Fibroblast of lung (primary cell): ENCODE data around the gene TAS2R1.

Source experiments
- CTCF ChIP-seq, 2 donors: IDR thresholded peaks in 1 of 2; conservative IDR thresholded peaks in 1 of 2; 1 replicate in 1 of 2; 2 replicates in 1 of 2; pipeline ENCODE4 v1.5.1; 2011 to 2012; ENCODE audit warnings: low read length in 2 of 2, control low read depth in 1 of 2, inconsistent platforms in 1 of 2, low read depth in 1 of 2, mild to moderate bottlenecking in 1 of 2
- EZH2 ChIP-seq: IDR thresholded peaks from 2 replicates; pipeline ENCODE4 v1.5.1; 2012; ENCODE audit warnings: low read length, control low read depth, mild to moderate bottlenecking; ENCODE audit errors: missing control alignments

- no peak for TF ChIP-seq EZH2
- no peak for TF ChIP-seq CTCF (conservative IDR thresholded peaks at IDR 0.05 in 1 of 2, IDR thresholded peaks at IDR 0.05 in 1 of 2; ENCODE audit: low read depth in 1 of 2, low read length in 2 of 2)
Observed at GRCh38 chr5:9596824-9597223, 33.3 kb downstream of the TAS2R1 start.
